ENCODE measurements around the gene ARVCF. TPM values are rescaled to one million over a fixed set of nuclear protein-coding genes. Genes with fewer than 3 reads are reported as not detected.

Gene ARVCF
- polyA plus RNA-seq, 12 donors, result 40.2 to 703 (median 80.3) TPM

GRCh38 chr22:19962246-19962908, 54.2 kb downstream of the ARVCF start:
- DNase-seq, result peak; percentile 54

DNA sequence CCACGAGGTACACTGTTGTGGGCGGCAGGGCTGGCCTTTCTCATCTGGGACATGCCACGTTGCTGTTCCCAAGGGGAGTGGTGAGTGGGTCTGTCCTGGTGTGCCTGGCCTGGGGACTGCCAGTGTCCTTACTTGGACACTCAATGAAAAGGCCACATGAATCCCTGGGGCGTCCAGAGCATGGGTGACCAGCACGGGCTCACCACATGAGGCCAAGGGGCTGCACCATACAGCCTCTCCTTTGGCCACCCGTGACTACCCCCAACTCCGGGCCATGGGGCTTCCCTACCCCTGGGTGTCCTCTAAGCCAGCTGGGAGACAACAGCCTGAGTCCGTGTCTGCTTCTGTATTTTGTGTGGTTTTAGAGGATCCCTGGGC, 54.8 kb downstream of the ARVCF start:
- no peak for DNase-seq

GRCh38 chr22:19961201-19961580, 55.4 kb downstream of the ARVCF start:
- DNase-seq, result no peak

DNA sequence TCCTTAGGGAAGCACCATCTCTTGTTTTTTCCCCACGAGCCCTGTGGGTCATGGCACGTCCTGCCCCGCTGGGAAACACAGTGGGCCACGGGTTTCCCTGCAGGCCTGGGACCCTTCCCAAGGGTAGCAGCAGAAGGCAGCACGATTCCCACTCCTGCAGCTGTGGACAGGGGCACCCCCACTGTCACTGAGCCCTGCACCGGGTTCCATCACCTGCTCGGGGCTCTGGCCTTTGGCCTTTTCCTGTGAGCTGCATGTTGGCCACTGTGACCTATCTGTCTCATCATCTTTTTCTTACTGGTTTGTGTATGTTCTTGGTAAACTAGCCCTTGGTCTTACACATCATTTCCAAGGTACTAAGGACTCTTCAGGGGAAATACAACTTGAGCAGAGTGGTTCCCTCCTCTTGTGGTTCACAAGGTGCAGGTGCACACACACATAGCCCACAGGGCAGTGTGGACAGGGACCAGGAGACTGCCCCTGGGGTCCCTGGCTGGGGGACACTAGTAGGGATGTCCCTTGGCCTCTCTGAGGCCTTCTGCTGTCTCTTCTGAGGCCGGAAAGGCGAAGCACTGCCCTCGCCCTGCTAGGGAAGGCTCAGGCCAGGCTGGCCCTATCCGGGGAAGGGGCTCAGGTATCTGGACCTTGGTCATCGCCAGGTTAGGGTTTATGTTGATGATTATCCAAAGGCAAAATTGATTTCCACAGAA, 56.0 kb downstream of the ARVCF start:
- no peak for DNase-seq

- DNase-seq, result no peak
These were observed 56.8 kb downstream of the ARVCF start for GRCh38 chr22:19959587-19960490.

- DNase-seq, result peak; percentile 76
These were observed 57.5 kb downstream of the ARVCF start for GRCh38 chr22:19959043-19959586.

DNA sequence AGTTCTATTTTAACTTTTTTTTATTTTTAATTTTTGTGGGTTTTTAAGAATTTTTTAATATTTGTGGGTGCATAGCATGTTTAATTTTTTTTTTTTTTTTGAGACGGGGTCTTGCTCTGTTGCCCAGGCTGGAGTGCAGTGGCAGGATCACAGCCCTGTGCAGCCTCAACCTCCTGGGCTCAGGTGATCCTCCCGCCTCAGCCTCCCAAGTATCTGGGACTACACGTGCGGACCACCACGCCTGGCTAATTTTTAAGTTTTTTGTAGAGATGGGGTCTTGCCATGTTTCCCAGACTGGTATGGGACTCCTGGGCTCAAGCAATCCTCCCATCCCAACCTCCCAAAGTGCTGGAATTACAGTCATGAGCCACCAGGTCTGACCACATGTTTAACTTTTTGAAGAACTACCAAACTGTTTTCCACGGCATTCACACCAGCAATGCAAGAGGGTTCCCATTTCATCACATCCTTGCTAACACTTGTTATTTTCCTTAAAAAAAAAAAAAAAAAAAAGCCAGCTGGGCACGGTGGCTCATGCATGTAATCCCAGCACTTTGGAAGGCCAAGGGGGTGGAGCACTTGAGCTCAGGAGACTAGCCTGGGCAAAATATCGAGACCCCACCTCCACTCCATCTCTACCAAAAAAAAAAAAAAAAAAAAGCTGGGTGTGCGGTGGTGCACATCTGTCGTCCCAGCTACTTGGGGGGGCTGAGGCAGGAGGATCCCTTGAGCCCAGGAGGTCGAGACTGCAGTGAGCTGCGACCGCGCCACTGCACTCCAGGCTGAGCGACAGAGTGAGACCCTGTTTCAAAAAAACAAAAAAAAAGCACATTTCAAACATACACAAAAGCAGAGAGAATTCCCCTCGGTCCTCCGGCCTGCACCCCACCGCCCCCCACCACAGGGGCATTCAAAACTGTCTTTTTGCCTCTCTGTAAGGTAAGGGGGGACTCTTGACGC, 58.3 kb downstream of the ARVCF start:
- DNase-seq, result no peak

- no peak for DNase-seq
These were observed 59.2 kb downstream of the ARVCF start for GRCh38 chr22:19957445-19957844.

DNA sequence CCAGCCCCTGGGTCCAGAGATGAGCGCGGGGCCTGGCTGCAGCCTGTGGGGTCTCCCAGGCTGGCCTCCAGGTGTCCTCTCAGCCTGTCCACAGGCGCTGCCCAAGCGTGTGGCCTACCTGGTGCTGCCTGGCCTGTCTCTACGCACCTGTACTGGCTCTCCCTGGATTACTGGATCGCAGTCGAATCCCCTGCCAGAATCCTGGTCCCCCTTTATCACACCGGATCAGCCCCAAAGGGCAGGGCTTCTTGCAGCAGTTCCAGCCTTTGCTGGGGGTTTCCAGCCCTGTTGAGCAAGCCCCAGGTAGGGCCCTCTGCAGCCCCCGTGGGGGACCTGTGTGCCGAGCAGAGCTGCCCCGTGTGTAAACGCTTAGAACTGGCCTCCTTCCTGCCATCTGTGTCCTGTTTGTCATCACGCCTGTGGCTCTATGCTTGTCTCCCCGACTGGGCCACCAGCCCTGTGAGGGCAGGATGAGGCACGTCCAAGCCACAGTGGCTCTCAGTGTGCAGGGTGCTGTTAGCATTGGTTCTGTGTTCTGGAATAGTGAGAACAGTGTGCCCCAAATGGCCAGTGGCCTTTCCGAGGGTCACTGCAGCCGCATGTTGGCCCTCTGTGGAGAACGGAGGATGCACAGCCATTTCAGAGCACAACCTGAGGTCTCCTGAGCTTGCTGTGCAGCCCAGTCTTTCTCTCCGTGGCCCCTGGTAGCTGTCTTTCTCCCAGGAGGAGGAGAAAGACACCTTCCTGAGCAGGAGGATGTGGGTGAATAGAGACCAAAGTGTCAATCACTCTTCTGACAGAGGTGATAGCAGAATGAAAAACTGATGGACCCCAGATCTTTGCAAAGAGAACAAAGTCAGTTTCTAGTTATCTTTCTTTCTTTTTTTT, 61.1 kb downstream of the ARVCF start:
- DNase-seq, result no peak

DNA sequence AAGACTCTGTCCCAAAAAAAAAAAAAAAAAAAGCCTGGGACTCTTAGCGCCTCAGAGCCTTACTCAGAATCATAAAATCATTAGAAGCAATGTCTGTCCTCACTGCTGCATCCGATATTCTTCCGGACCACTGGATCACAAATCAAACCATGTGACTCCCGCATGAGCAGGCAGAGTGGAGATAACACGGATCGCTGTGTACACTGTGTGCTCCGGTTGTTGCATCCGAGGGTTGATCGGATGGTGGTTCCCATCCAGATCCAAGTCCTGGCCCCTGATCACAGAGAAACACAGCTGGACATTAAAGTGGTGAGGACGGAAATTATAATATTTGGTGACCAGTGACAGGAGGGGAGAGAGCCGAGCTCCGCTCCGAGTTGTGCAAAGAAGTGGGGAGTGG, 65.3 kb downstream of the ARVCF start:
- no peak for DNase-seq

DNA sequence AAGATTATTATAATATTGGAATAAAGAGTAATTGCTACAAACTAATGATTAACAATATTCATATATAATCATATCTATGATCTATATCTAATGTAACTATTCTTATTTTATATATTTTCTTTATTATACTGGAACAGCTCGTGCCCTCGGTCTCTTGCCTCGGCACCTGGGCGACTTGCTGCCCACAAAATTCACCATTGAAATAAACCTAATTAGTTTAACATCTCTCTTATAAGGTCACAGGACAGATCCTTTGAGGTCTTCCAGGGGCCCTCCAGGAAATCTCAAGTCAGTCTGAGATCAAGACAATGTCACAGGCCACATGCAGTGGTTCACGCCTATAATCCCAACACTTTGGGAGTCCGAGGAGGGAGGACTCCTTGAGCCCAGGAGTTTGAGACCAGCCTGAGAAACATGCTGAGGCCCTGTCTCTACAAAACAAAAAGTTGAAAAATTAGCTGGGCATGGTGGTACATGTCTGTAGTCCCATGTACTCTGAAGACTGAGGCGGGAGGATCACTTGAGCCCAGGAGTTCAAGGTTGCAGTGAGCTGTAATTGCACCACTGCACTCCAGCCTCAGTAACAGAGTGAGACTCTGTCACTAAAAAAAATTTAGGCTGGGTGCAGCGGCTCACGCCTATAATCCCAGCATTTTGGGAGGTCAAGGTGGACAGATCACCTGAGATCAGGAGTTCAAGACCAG, 68.4 kb downstream of the ARVCF start:
- no peak for DNase-seq

DNA sequence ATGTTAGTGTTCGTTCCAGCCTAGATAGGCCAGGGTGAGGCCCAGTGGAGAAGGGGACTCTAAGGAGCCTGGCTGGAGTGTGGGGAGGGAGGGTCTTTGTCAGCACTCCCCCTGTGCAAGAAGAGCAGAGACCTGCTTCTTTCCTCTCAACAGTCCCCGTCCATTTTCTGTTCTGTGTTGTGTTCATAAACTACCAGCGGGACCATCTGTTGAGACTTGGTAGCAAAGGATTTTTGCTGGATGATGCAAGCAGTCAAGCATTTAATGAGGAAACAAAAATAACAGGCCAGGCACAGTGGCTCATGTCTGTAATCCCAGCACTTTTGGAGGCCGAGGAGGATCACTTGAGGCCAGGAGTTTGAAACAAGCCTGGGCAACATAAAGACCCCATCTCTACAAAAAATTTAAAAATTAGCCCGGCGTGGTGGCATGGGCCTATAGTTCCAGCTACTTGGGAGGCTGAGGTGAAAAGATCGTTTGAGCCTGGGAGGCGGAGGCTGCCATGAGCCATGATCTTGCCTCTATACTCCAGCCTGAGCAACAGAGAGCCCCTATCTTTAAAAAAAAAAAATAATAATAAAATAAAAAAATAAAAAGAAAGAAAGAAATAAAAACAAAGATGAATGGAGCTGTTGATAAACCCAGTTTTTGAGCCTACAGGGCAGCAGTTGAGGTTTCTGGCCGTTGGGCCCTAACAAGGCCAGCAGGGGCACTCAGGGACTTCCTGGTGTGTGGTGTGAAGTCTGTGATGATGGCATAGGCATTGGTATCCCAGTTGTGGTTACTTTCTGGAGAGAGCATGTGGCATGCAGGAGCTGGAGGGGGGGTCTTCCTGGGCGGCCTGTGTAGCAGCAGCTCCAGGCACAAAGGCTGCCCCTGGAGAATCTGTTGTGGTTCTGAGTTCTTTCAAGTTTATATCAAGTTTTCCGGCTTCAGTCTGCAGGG, 73.3 kb downstream of the ARVCF start:
- DNase-seq, result peak; percentile 60

- DNase-seq, result peak; percentile 81
These were observed 74.2 kb downstream of the ARVCF start for GRCh38 chr22:19942157-19943081.

GRCh38 chr22:19941365-19942082, 75.1 kb downstream of the ARVCF start, which contains the start of the genes COMT and TXNRD2:
TSS of gene COMT (plus strand) at chr22:19941772. CDS start at chr22:19962527, 20,755 bp downstream.
TSS of gene TXNRD2 (minus strand) at chr22:19941818. CDS start at chr22:19941803, 15 bp downstream.
- DNase-seq, result peak; percentile 50

DNA sequence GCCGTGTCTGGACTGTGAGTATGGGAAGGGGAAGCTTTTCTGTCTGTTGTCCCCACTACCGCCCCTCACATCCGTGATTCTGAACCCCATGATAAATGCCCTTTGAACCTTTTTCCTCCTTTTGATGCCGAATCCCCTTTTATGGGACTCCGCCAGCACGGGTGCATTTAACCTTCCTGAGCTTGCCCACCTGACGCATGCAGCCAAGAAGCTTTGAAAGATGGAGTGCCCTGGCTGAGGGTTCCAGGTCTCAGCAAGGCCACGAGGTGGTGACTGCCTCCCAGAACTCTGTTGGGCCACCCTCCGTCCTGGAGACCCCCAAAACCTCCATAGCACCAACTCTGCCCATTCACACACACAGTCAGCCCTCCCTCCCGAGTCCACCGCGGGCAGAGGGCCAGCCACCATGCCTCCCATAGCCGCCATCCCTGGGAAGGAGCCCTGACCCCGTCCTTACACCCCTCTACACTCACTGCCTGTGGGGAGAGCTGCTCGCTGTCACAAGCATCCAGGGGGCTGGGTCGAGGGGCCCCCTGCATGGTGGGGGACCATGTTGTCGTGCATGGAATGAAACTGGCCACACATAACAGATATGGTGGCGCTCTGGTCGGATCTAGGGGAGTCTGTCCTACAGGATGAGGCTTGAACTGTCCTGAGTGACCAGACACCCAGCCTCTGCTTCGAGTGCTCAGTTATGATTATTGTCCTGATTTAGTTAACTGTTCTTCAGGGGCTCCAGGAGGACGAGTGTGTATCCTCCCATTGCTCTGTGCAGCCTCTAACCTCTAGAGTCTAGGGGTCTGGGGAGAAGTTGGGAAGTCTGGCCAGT, 75.9 kb downstream of the ARVCF start:
- DNase-seq, result no peak
